ENCODE data around the gene TMEM145.
"Not testable (repeated sequence)": the region's sequence is repeated elsewhere in the genome, so short reads cannot be mapped to it uniquely, and the experiment has no call there.

Gene TMEM145

GRCh38 chr19:42325896-42326771 lies 13.0 kb downstream of the TMEM145 start:
- in situ Hi-C loops (cut with MboI; ENCODE audit: low pct_unique_long_range_greater_than_20kb, low sequenced_read_pairs, unreplicated experiment), result no loop called here
- TF ChIP-seq CTCF (IDR thresholded peaks at IDR 0.05; ENCODE audit: extremely low read depth, insufficient read depth, missing control alignments), result peak; percentile 10
- DNase-seq (ENCODE audit: low spot score), result no peak

- in situ Hi-C loops (cut with MboI; ENCODE audit: low pct_unique_long_range_greater_than_20kb, low sequenced_read_pairs, unreplicated experiment), result no loop called here
- DNase-seq (ENCODE audit: low spot score), result no peak
- no peak for TF ChIP-seq CTCF (IDR thresholded peaks at IDR 0.05; ENCODE audit: extremely low read depth, insufficient read depth, missing control alignments)
These were observed 13.9 kb downstream of the TMEM145 start for GRCh38 chr19:42326969-42327368.

- in situ Hi-C loops (cut with MboI; ENCODE audit: low pct_unique_long_range_greater_than_20kb, low sequenced_read_pairs, unreplicated experiment), result no loop called here
- TF ChIP-seq CTCF (IDR thresholded peaks at IDR 0.05; ENCODE audit: extremely low read depth, insufficient read depth, missing control alignments), result no peak
- no peak for DNase-seq (ENCODE audit: low spot score)
These were observed 14.3 kb downstream of the TMEM145 start for GRCh38 chr19:42327381-42327780.

- in situ Hi-C loops (cut with MboI; ENCODE audit: low pct_unique_long_range_greater_than_20kb, low sequenced_read_pairs, unreplicated experiment), result no loop called here
- TF ChIP-seq CTCF (IDR thresholded peaks at IDR 0.05; ENCODE audit: extremely low read depth, insufficient read depth, missing control alignments), result no peak
- DNase-seq (ENCODE audit: low spot score), result no peak
These were observed 15.0 kb downstream of the TMEM145 start for GRCh38 chr19:42328106-42328505.

GRCh38 chr19:42328854-42329253 lies 15.7 kb downstream of the TMEM145 start:
- TF ChIP-seq CTCF (IDR thresholded peaks at IDR 0.05; ENCODE audit: extremely low read depth, insufficient read depth, missing control alignments), result no peak
- DNase-seq (ENCODE audit: low spot score), result no peak
- in situ Hi-C loops (cut with MboI; ENCODE audit: low pct_unique_long_range_greater_than_20kb, low sequenced_read_pairs, unreplicated experiment), result no loop called here

GRCh38 chr19:42330241-42330711 lies 17.2 kb downstream of the TMEM145 start:
- in situ Hi-C loops (cut with MboI; ENCODE audit: low pct_unique_long_range_greater_than_20kb, low sequenced_read_pairs, unreplicated experiment), result no loop called here
- no peak for DNase-seq (ENCODE audit: low spot score)

GRCh38 chr19:42331333-42331732 lies 18.2 kb downstream of the TMEM145 start:
- DNase-seq (ENCODE audit: low spot score); in situ Hi-C loops (cut with MboI; ENCODE audit: low pct_unique_long_range_greater_than_20kb, low sequenced_read_pairs, unreplicated experiment): not testable (repeated sequence)

More at GRCh38 chr19:42330241-42330711, 17.2 kb downstream of the TMEM145 start:
- no peak for TF ChIP-seq CTCF (IDR thresholded peaks at IDR 0.05; ENCODE audit: extremely low read depth, insufficient read depth, missing control alignments)
